ENCODE data around the gene ERICH6. TPM values are rescaled to one million over a fixed set of nuclear protein-coding genes. Genes with fewer than 3 reads are reported as not detected.

The ERICH6 gene
- total and polyA plus RNA-seq, 2 donors (not counting 3 experiments of a cell fraction or from before 2014, with no cell fraction given) = not detected

- Histone ChIP-seq H3K4me3 (replicated peaks in 1 of 3; ENCODE audit: insufficient read depth in 1 of 3, low read depth in 1 of 3, low read length in 3 of 3) (no peak overlapping the region), H4K20me1 (replicated peaks; ENCODE audit: control insufficient read depth, extremely low read depth, insufficient read depth, low read length) (no peaks in the 10 kb centered on the region), H3K4me2 (ENCODE audit: insufficient read depth, low read length) (no peak overlapping the region), H3K4me1 (ENCODE audit: control insufficient read depth, extremely low read depth, insufficient read depth, low read length) (no peaks in the 10 kb centered on the region), H3K9me1 (replicated peaks; ENCODE audit: control insufficient read depth, extremely low read depth, insufficient read depth, low read length) (no peaks in the 10 kb centered on the region), H3K79me2 (ENCODE audit: control insufficient read depth, insufficient read depth, low read length) (no peaks in the 10 kb centered on the region), H3K27me3 (ENCODE audit: control insufficient read depth in 2 of 2, insufficient read depth in 2 of 2, low read length in 2 of 2) (peaks cover 0 to 2% of the 10 kb centered on the region in 2 experiments), H3K9me3 (replicated peaks; ENCODE audit: control insufficient read depth, insufficient read depth, low read length) (no peaks in the 10 kb centered on the region), H3K36me3 (ENCODE audit: control insufficient read depth in 2 of 2, extremely low read depth in 1 of 2, insufficient read depth in 2 of 2, low read length in 2 of 2) (no peaks in the 10 kb centered on the region), H3K27ac (ENCODE audit: insufficient read depth, low read depth, low read length) (no peak overlapping the region), H3K9ac (replicated peaks; ENCODE audit: extremely low read depth, insufficient read depth, low read length) (no peak overlapping the region), H2AFZ (ENCODE audit: low read depth, low read length) (no peak overlapping the region)
- BruUV-seq (replicated peaks) = no TSS peak
- dilution Hi-C loops (cut with MboI; ENCODE audit: extremely low pct_ligation_motif_present, low sequenced_read_pairs) = no loop called here
- CTCF ChIA-PET = interaction anchor here (4.6 kb wide), 1 partner anchor 141 kb away, joined by 39 read pairs; no protein-coding TSS in a partner anchor
- TF ChIP-seq FOS (IDR thresholded peaks at IDR 0.05; ENCODE audit: borderline replicate concordance, insufficient read depth, low read length) (no peak), MAX (IDR thresholded peaks at IDR 0.05; ENCODE audit: insufficient read depth, insufficient read length) (no peak), POLR2AphosphoS5 (IDR thresholded peaks at IDR 0.05; ENCODE audit: insufficient read depth, low read depth, low read length) (no peak), POLR2A (IDR thresholded peaks at IDR 0.05; ENCODE audit: low read depth, low read length) (no peak), MYC (IDR thresholded peaks at IDR 0.05; ENCODE audit: low read depth, low read length) (no peak), CTCF (IDR thresholded peaks at IDR 0.05; ENCODE audit: extremely low read depth in 1 of 2, insufficient read depth in 1 of 2, low read depth in 1 of 2, low read length in 2 of 2) (no peak), EZH2 (IDR thresholded peaks at IDR 0.05; ENCODE audit: borderline replicate concordance, low read depth, low read length, severe bottlenecking) (no peak), GATA2 (IDR thresholded peaks at IDR 0.05; ENCODE audit: insufficient read depth, insufficient read length, low read depth, low read length) (no peak), JUN (IDR thresholded peaks at IDR 0.05; ENCODE audit: borderline replicate concordance, insufficient read depth, insufficient read length, low read depth) (no peak)
- no peak for DNase-seq (ENCODE audit: low read depth, low spot score)
- FAIRE-seq = no peak
- intact Hi-C loops (cut with micrococcal nuclease) = loop anchor here (5.0 kb wide), 1 partner anchor 197 kb away; no protein-coding TSS in a partner anchor
- POLR2A ChIA-PET = no interaction called here
Observed at GRCh38 chr3:150723946-150724345, 20.2 kb upstream of the ERICH6 start.
